Measurements from ENCODE around the gene TSPAN13. TPM values are rescaled to one million over a fixed set of nuclear protein-coding genes. Genes with fewer than 3 reads are reported as not detected.

The TSPAN13 gene
- total RNA-seq, 1 donor from 2014 or later: 50.2 TPM

DNA sequence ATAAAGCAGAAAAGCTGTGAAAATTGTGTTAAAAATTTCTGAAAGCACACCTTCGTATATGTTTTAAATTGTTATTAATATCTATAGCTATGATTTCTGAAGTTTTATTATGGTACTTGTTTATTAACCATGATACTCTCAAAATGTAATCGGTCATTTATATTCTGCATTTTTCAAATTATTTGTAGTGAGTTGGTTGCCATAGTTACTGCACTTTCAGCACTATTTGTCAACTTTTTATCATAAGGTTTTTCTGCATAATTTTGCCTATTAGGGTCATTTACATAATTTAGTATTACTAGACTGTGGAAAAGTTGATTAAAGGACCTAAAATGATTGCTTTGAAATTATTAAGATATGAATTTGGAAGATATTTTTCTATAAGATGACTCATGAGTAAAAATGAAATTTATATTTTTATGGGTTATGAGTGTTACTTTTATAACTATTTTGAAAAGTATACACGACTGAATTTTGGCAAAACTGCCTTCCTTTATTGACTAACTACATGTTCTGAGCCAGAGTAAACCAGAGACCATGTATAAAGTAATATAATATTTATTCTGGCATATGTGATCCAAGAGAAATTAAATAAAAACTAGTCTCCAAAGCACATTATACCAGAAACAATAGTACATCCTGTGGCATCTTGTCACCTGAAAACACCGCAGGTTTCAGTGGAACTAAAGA, 59.1 kb downstream of the TSPAN13 start:
- DNase-seq (ENCODE audit: low spot score): no peak

DNA sequence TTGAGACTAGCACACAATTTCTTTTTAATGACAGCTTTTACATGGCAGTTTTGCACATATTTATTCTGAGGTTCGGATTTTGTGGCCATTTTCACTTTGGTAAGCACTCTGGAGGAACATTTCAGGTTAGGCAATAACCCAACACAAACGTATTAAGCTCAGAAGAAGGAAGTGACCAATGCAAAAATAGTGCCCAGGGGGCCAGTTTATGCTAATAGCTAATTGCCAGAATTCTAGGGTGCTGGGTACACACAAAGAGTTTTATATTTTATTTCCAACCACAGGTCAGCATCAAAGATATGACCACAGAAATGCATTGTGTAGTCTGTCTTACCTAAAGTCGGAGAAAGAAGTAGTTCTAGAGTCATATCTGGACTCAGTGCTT, 59.7 kb downstream of the TSPAN13 start:
- DNase-seq (ENCODE audit: low spot score): no peak

DNA sequence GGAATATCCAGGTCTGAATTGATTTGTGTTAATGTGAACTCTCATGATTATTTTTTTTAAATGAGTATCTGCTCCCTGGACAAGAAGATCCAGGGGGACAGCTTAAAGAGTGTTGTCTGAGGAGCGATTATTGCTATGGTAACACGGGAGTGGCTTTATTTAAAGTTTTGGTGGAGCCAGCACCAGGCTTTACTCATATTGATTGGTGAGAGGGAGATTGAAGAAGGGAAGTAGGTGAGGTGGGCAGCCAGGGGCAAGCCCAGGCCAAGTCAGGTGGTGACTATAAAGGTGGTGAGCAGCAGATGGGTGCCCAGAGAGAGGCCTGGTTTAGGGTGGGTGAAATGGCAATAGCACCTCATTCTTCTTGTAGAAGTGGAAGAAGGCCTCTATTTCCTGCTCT, 61.4 kb downstream of the TSPAN13 start:
- no peak for DNase-seq (ENCODE audit: low spot score)

DNA sequence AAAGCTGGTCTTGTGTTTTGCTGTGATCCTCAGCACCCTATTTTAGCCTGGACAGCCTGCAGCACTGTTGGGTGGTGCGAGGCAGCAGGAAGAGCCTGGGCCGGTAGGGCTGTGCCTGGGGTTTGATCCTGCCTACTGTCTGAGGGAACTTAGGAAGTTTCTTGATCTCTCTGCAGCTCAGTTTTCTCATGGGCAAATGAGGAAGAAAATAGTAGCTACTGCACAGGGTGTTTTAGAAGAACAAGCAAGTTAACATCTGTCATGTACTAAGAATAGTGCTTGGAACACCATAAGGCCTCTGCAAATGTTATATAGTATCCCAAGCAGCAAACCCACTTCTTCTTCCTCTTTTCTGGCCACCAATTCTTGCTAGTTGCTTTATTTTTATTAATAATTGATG, 63.3 kb downstream of the TSPAN13 start:
- DNase-seq (ENCODE audit: low spot score): no peak

DNA sequence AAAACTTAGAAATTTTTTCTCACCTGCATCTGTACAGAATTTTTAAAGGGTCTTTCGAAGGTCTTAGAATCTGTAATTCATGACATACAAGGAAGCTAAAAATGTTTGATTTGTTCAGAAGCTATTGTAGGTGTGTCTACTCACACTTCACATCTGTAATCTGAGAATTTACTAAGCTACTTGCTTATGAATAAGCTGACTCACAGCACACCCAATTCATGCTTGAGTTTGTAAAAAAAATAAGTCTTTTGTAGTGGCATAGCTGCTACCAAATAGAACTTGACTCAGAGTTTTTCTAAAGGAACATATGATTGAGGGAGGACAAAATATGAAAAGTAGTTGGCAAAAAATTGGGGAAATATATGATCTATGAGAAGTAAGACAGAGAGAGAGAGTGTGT, 64.0 kb downstream of the TSPAN13 start:
- no peak for DNase-seq (ENCODE audit: low spot score)

DNA sequence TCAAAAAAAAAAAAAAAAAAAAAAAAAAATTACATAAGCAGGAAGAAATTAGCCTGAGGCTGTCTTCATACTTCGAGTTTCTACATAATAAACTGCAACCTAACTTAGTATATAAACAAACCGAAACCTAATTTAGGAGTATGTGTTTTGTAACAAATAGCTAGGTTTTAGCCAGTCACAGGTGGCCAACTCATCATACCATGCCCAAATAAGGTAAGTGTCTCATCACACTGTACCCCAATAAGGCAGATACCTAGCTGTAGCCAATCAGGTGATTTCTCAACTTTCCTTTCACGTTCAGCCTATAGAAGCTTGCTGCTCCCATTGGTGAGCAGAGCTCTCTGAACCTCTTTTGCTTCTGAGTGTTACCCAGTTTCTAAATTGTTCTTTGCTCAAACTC, 65.2 kb downstream of the TSPAN13 start:
- DNase-seq (ENCODE audit: low spot score): no peak

DNA sequence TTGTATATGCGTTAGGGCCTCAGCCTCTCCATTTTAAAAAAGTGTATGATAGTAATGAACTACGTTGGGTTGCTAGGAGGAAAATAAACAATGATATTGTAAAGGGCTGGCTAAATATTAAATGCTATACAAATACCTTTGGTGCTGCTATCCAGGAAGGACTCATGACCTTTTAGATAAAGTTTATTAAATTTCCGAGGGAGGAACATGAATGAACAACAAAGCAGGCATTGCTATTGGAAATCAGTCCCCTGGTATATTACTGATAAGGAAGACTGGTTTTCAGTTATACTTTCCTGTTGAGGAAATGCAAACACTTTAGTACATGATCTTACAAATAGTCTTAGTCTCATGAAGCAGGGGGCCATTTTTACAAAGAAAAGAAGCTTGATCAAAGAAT, 68.5 kb downstream of the TSPAN13 start:
- no peak for DNase-seq (ENCODE audit: low spot score)

DNA sequence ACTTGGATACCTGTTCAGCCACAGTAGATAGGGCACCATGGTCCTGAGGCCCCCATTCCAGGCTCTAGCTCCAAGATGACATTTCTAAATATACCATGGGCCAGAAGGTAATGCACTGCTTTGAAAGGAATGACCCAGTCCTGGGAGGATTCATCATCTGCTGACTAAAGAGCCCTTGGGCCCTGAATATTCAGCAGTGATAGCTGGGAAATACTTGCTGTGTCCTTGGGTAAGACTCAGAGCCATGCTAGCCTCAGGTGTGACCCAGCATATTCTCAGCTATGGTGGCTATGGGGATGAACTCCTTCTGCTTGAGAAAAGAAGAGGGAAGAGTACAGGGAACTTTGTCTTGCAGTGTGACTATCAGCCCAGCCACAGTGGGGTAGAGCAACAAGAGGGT, 72.5 kb downstream of the TSPAN13 start:
- no peak for DNase-seq (ENCODE audit: low spot score)

DNA sequence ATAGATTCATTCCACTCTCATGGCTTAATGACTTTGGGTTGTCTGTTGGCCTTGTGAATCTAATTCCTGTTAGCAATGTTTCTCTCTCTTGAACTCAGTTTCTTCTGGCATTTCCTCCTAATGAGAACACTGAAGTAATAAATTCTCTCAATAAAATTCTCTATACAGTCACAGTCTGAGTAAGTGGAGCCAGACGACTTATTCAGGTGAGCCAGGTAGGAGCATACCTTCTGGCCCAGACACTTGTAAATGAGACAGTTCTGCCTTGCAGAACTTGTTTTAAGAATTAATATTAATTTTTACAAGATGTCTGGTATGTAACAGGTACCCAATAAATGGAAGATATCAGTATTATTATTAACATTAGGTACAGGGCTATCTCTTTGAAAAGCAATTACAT, 79.8 kb downstream of the TSPAN13 start:
- no peak for DNase-seq (ENCODE audit: low spot score)

Other genes starting within 250 kb of the TSPAN13 start
- not detected for gene LRRC72, start 226.9 kb upstream of the TSPAN13 start, total RNA-seq
- 25.1 TPM for gene ANKMY2, start 108.0 kb upstream of the TSPAN13 start, total RNA-seq
- gene BZW2, start 107.6 kb upstream of the TSPAN13 start, total RNA-seq: 96.3 TPM
- gene AGR2, start 51.2 kb downstream of the TSPAN13 start, total RNA-seq: 216 TPM
- 8.7 TPM for gene AGR3, start 128.2 kb downstream of the TSPAN13 start, total RNA-seq

All from ureter (tissue), 1 donor.